Skeletal muscle satellite cell (primary cell): Measurements from ENCODE around the gene CDCA4. TPM values are rescaled to one million over a fixed set of nuclear protein-coding genes. Genes with fewer than 3 reads are reported as not detected.

Experiments used
- H3K27me3 ChIP-seq: 2 replicates; pipeline ENCODE4 v1.7.0; 2013; ENCODE audit warnings: low read length; ENCODE audit not compliant: control insufficient read depth, insufficient read depth
- H3K36me3 ChIP-seq: 2 replicates; pipeline ENCODE4 v1.7.0; 2013; ENCODE audit warnings: mild to moderate bottlenecking, control low read depth, low read length; ENCODE audit not compliant: insufficient read depth
- H3K4me1 ChIP-seq: 2 replicates; pipeline ENCODE4 v1.7.0; 2013; ENCODE audit warnings: low read length; ENCODE audit not compliant: control insufficient read depth, insufficient read depth
- H3K4me2 ChIP-seq: 2 replicates; pipeline ENCODE4 v1.7.0; 2013; ENCODE audit warnings: mild to moderate bottlenecking, low read length
- H3K4me3 ChIP-seq: 2 replicates; pipeline ENCODE4 v1.7.0; 2013; ENCODE audit warnings: low read length
- H3K9ac ChIP-seq: 2 replicates; pipeline ENCODE4 v1.7.0; 2013; ENCODE audit warnings: mild to moderate bottlenecking, low read depth, low read length, moderate library complexity
- H3K9me3 ChIP-seq: replicated peaks from 2 replicates; pipeline ENCODE4 v1.7.0; 2013; ENCODE audit warnings: mild to moderate bottlenecking, control low read depth, low read length
- total RNA-seq: library from RNA; depleted of rRNA; stranded (reverse); fragments of >200 nt; gene quantifications from 2 replicates; pipeline ENCODE4 v1.2.3, GENCODE V29; 2012; rRNA removed

Gene CDCA4
- total RNA-seq = 31.5 and 33.2 TPM in 2 replicates

- peak within 1 kb of the TSS; percentile 95 for H3K9ac ChIP-seq
- H3K27me3 ChIP-seq = no peaks in the 10 kb centered on the region
- H3K4me2 ChIP-seq = peak within 1 kb of the TSS; percentile 99
- peak within 1 kb of the TSS; percentile 86 for H3K4me3 ChIP-seq
- H3K36me3 ChIP-seq = peaks cover 5% of the 10 kb centered on the region
- peaks cover 74% of the 10 kb centered on the region for H3K4me1 ChIP-seq
- H3K9me3 ChIP-seq = no peaks in the 10 kb centered on the region
These were observed at the start of gene CDCA4 for GRCh38 chr14:105020815-105021655. Gene CDCA4 (minus strand): TSS chr14:105021083. CDS start chr14:105011929, 9,154 bp downstream.

- H3K27me3 ChIP-seq = peaks cover 29% of the 10 kb centered on the region
- no peaks in the 10 kb centered on the region for H3K36me3 ChIP-seq
- H3K9me3 ChIP-seq = no peaks in the 10 kb centered on the region
- no peak overlapping the region for H3K9ac ChIP-seq
- peak overlapping the region; percentile 21 for H3K4me2 ChIP-seq
- no peak overlapping the region for H3K4me3 ChIP-seq
- peaks cover 23% of the 10 kb centered on the region for H3K4me1 ChIP-seq
These were observed 49.2 kb upstream of the CDCA4 start for GRCh38 chr14:105069871-105070759.

GRCh38 chr14:105069522-105069870 is 48.6 kb upstream of the CDCA4 start:
- Histone ChIP-seq H3K27me3 (peaks cover 26% of the 10 kb centered on the region), H3K4me3 (no peak overlapping the region), H3K9ac (no peak overlapping the region), H3K9me3 (no peaks in the 10 kb centered on the region), H3K36me3 (no peaks in the 10 kb centered on the region), H3K4me2 (no peak overlapping the region), H3K4me1 (peaks cover 23% of the 10 kb centered on the region)

- Histone ChIP-seq H3K4me3 (no peak overlapping the region), H3K9me3 (no peaks in the 10 kb centered on the region), H3K9ac (no peak overlapping the region), H3K36me3 (no peaks in the 10 kb centered on the region), H3K4me1 (peaks cover 23% of the 10 kb centered on the region), H3K4me2 (no peak overlapping the region), H3K27me3 (peaks cover 22% of the 10 kb centered on the region)
These were observed 47.9 kb upstream of the CDCA4 start for GRCh38 chr14:105068818-105069217.

- no peaks in the 10 kb centered on the region for H3K9me3 ChIP-seq
- H3K4me2 ChIP-seq = no peak overlapping the region
- no peak overlapping the region for H3K9ac ChIP-seq
- H3K4me1 ChIP-seq = peaks cover 23% of the 10 kb centered on the region
- H3K36me3 ChIP-seq = no peaks in the 10 kb centered on the region
- H3K27me3 ChIP-seq = peaks cover 13% of the 10 kb centered on the region
- no peak overlapping the region for H3K4me3 ChIP-seq
These were observed 47.1 kb upstream of the CDCA4 start for GRCh38 chr14:105067969-105068301.

- Histone ChIP-seq H3K4me3 (no peak overlapping the region), H3K27me3 (peaks cover 7% of the 10 kb centered on the region), H3K36me3 (no peaks in the 10 kb centered on the region), H3K4me2 (no peak overlapping the region), H3K4me1 (peaks cover 23% of the 10 kb centered on the region), H3K9me3 (no peaks in the 10 kb centered on the region), H3K9ac (no peak overlapping the region)
These were observed 46.5 kb upstream of the CDCA4 start for GRCh38 chr14:105067140-105067968.

- Histone ChIP-seq H3K4me3 (no peak overlapping the region), H3K4me1 (peaks cover 23% of the 10 kb centered on the region), H3K9ac (no peak overlapping the region)
These were observed 45.6 kb upstream of the CDCA4 start for GRCh38 chr14:105066240-105067071.

GRCh38 chr14:105065280-105066228 is 44.7 kb upstream of the CDCA4 start, which contains the start of gene GPR132:
Gene GPR132 (minus strand): TSS chr14:105065430. CDS start chr14:105055420, 10,010 bp downstream.
- no peaks in the 10 kb centered on the region for H3K36me3 ChIP-seq
- peaks cover under 1% of the 10 kb centered on the region for H3K27me3 ChIP-seq
- peaks cover 21% of the 10 kb centered on the region for H3K4me1 ChIP-seq
- H3K4me2 ChIP-seq = no peak within 1 kb of the TSS
- H3K4me3 ChIP-seq = no peak within 1 kb of the TSS
- no peak within 1 kb of the TSS for H3K9ac ChIP-seq
- no peaks in the 10 kb centered on the region for H3K9me3 ChIP-seq

More at GRCh38 chr14:105066240-105067071, 45.6 kb upstream of the CDCA4 start:
- Histone ChIP-seq H3K9me3 (no peaks in the 10 kb centered on the region), H3K36me3 (no peaks in the 10 kb centered on the region), H3K27me3 (peaks cover 4% of the 10 kb centered on the region), H3K4me2 (no peak overlapping the region)

GRCh38 chr14:105064721-105065143 is 43.8 kb upstream of the CDCA4 start:
- H3K27me3 ChIP-seq = no peaks in the 10 kb centered on the region
- H3K4me3 ChIP-seq = no peak overlapping the region
- no peak overlapping the region for H3K9ac ChIP-seq
- H3K4me1 ChIP-seq = peaks cover 13% of the 10 kb centered on the region
- H3K9me3 ChIP-seq = no peaks in the 10 kb centered on the region
- no peaks in the 10 kb centered on the region for H3K36me3 ChIP-seq
- H3K4me2 ChIP-seq = no peak overlapping the region

- H3K9me3 ChIP-seq = no peaks in the 10 kb centered on the region
- H3K27me3 ChIP-seq = no peaks in the 10 kb centered on the region
- no peak overlapping the region for H3K4me2 ChIP-seq
- peaks cover 11% of the 10 kb centered on the region for H3K4me1 ChIP-seq
- no peak overlapping the region for H3K4me3 ChIP-seq
- H3K9ac ChIP-seq = no peak overlapping the region
- no peaks in the 10 kb centered on the region for H3K36me3 ChIP-seq
These were observed 43.1 kb upstream of the CDCA4 start for GRCh38 chr14:105064001-105064400.
